Adrenal gland (tissue), 5 donors: ENCODE results near the gene LRRC4C.

ENCODE experiments used
- CTCF ChIP-seq, 6 experiments: fragments of 450-650 bp in 4 of 6; fragments of 200-600 bp in 2 of 6; sonication (generic) in 1 of 6; IDR thresholded peaks; 1 replicate in 5 of 6; 2 replicates in 1 of 6; pipeline versions ENCODE4 v1.5.1 to v1.8.0; 2016 to 2021; ENCODE audit warnings: antibody characterized with exemption in 6 of 6, mild to moderate bottlenecking in 2 of 6, moderate library complexity in 1 of 6
- POLR2A ChIP-seq, 2 donors: fragments of 450-650 bp; IDR thresholded peaks; one replicate each; pipeline ENCODE4 v1.6.1; 2017; ENCODE audit warnings: antibody characterized with exemption in 2 of 2, mild to moderate bottlenecking in 2 of 2, moderate library complexity in 1 of 2
- donor health status: DM: no; HTN: no; CAD: no.

- TF ChIP-seq CTCF (IDR thresholded peaks at IDR 0.05) (no peak), POLR2A (IDR thresholded peaks at IDR 0.05) (no peak)
Measured at GRCh38 chr11:40160418-40160817, 1299.0 kb downstream of the LRRC4C start.
